GOT3 (cell line): ENCODE results near the gene SLC35D3.
"Not testable (repeated sequence)": the region's sequence is repeated elsewhere in the genome, so short reads cannot be mapped to it uniquely, and the experiment has no call there.

ENCODE experiments used
- DNase-seq: peaks from one replicate; lab custom pipeline; 2025; ENCODE audit warnings: mixed read lengths; lab: John Stamatoyannopoulos, UW

The SLC35D3 gene

GRCh38 chr6:136921936-136922684 is at the start of gene SLC35D3:
Gene SLC35D3 (plus strand): TSS chr6:136922301. CDS start chr6:136922429, 128 bp downstream.
- DNase-seq, result no peak

- no peak for DNase-seq
Measured at GRCh38 chr6:136873748-136874147, 48.4 kb upstream of the SLC35D3 start.

- DNase-seq, result not testable (repeated sequence)
Measured at GRCh38 chr6:136876469-136876868, 45.6 kb upstream of the SLC35D3 start.

- DNase-seq, result no peak
Measured at GRCh38 chr6:136880748-136881460, 41.2 kb upstream of the SLC35D3 start.

- DNase-seq, result no peak
Measured at GRCh38 chr6:136886091-136886490, 36.0 kb upstream of the SLC35D3 start.

- no peak for DNase-seq
Measured at GRCh38 chr6:136887953-136888352, 34.1 kb upstream of the SLC35D3 start.

- no peak for DNase-seq
Measured at GRCh38 chr6:136889271-136890193, 32.6 kb upstream of the SLC35D3 start.

GRCh38 chr6:136890194-136890839 is 31.8 kb upstream of the SLC35D3 start:
- no peak for DNase-seq

- DNase-seq, result no peak
Measured at GRCh38 chr6:136890986-136891385, 31.1 kb upstream of the SLC35D3 start.

- DNase-seq, result no peak
Measured at GRCh38 chr6:136893187-136893586, 28.9 kb upstream of the SLC35D3 start.

GRCh38 chr6:136895901-136896300 is 26.2 kb upstream of the SLC35D3 start:
- no peak for DNase-seq

- DNase-seq, result no peak
Measured at GRCh38 chr6:136897071-136897470, 25.0 kb upstream of the SLC35D3 start.

GRCh38 chr6:136901212-136901784 is 20.8 kb upstream of the SLC35D3 start:
- no peak for DNase-seq

GRCh38 chr6:136904477-136904876 is 17.6 kb upstream of the SLC35D3 start:
- not testable (repeated sequence) for DNase-seq

- DNase-seq, result no peak
Measured at GRCh38 chr6:136914947-136915346, 7.2 kb upstream of the SLC35D3 start.

GRCh38 chr6:136918706-136919105 is 3.4 kb upstream of the SLC35D3 start:
- no peak for DNase-seq

GRCh38 chr6:136920216-136920615 is 1.9 kb upstream of the SLC35D3 start:
- no peak for DNase-seq

- no peak for DNase-seq
Measured at GRCh38 chr6:136920671-136921380, 1.3 kb upstream of the SLC35D3 start.

- DNase-seq, result no peak
Measured at GRCh38 chr6:136921381-136921935, 643 bp upstream of the SLC35D3 start.

GRCh38 chr6:136922685-136923006 is 545 bp downstream of the SLC35D3 start:
- DNase-seq, result no peak
